Stimulated activated CD4-positive, alpha-beta T cell treated with anti-CD3 and anti-CD28 coated beads, TNF-alpha, amount 100 ng/mL, for 4 hours (primary cell): Measurements from ENCODE around the gene KSR1.
"Not testable (repeated sequence)": the region's sequence is repeated elsewhere in the genome, so short reads cannot be mapped to it uniquely, and the experiment has no call there.

Experiments used
- DNase-seq, 3 experiments: peaks; one replicate each; pipeline ENCODE4 v3.0.0-alpha.2; 2020; ENCODE audit warnings: low read depth in 3 of 3

KSR1 gene

GRCh38 chr17:27656620-27657019 is 200.4 kb downstream of the KSR1 start:
- DNase-seq: not testable (repeated sequence)

- no peak for DNase-seq
Measured at GRCh38 chr17:27657620-27658019, 201.4 kb downstream of the KSR1 start.

- no peak for DNase-seq
Measured at GRCh38 chr17:27659683-27660082, 203.4 kb downstream of the KSR1 start.

- DNase-seq: no peak
Measured at GRCh38 chr17:27660436-27660835, 204.2 kb downstream of the KSR1 start.

GRCh38 chr17:27663936-27664605 is 207.8 kb downstream of the KSR1 start:
- no peak for DNase-seq

GRCh38 chr17:27664606-27664965 is 208.3 kb downstream of the KSR1 start:
- DNase-seq: no peak

GRCh38 chr17:27665549-27665948 is 209.3 kb downstream of the KSR1 start:
- DNase-seq: no peak

- not testable (repeated sequence) for DNase-seq
Measured at GRCh38 chr17:27666270-27666669, 210.0 kb downstream of the KSR1 start.

GRCh38 chr17:27666831-27667560 is 210.7 kb downstream of the KSR1 start:
- no peak for DNase-seq

GRCh38 chr17:27667656-27668487 is 211.6 kb downstream of the KSR1 start:
- DNase-seq: no peak

GRCh38 chr17:27668488-27668823 is 212.2 kb downstream of the KSR1 start:
- no peak for DNase-seq

GRCh38 chr17:27669136-27669535 is 212.9 kb downstream of the KSR1 start:
- DNase-seq: no peak

- no peak for DNase-seq
Measured at GRCh38 chr17:27669850-27670249, 213.6 kb downstream of the KSR1 start.

- no peak for DNase-seq
Measured at GRCh38 chr17:27670791-27671590, 214.7 kb downstream of the KSR1 start.

GRCh38 chr17:27671591-27671910 is 215.3 kb downstream of the KSR1 start:
- no peak for DNase-seq

GRCh38 chr17:27671977-27672480 is 215.8 kb downstream of the KSR1 start:
- DNase-seq: not testable (repeated sequence)

- no peak for DNase-seq
Measured at GRCh38 chr17:27674335-27674734, 218.1 kb downstream of the KSR1 start.
